OCI-LY3 (cell line): ENCODE data around the gene GSG1.

Experiments used
- CTCF ChIP-seq: fragments of 200-600, 300-600 bp; sonication (generic); IDR thresholded peaks from 2 replicates; pipeline ENCODE4 v1.5.1; 2014; ENCODE audit warnings: antibody characterized with exemption, low read length, low read depth
- EZH2phosphoT487 ChIP-seq: fragments of 200-600 bp; shearing (Covaris generic); IDR thresholded peaks from 2 replicates; pipeline ENCODE4 v1.6.1; 2018; ENCODE audit warnings: antibody characterized with exemption, mixed run types, low read depth

GRCh38 chr12:13090054-13090453 lies 13.4 kb downstream of the GSG1 start:
- TF ChIP-seq CTCF (no peak), EZH2phosphoT487 (no peak)
